ENCODE measurements around the gene NKD1. TPM values are rescaled to one million over a fixed set of nuclear protein-coding genes. Genes with fewer than 3 reads are reported as not detected.

Gene NKD1
- total and polyA plus RNA-seq, 4 donors: 2.3 to 14.1 (median 8.0) TPM

DNA sequence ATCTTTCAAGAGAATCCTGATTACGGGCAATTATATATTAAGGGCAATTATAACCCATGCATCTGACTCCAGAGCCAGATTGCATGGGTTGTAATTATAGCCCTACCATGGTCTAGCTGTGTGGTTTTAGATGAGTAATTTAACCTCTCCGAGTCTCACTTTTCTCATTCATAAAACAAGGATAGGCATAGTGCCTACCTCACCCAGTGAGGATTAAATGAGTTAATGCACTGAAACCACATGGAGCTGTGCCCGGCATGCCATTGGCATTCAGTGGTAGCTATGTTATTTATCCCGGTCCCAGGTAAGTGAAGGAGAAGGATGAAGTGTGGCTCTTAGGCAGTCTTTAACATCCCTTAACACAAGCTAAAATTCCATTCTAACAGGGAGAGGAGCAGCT is 126.6 kb downstream of the NKD1 start:
- DNase-seq: no peak
- WGBS, 2 donors: 89 to 92% methylated on average over 4 of the region's 4 CpGs

GRCh38 chr16:50675686-50676610 is 127.8 kb downstream of the NKD1 start:
- H3K36me3 ChIP-seq (ENCODE audit: control insufficient read depth in 4 of 4, insufficient read depth in 4 of 4, low read length in 4 of 4): peaks cover 0 to 14% (median 1%) of the 10 kb centered on the region in 4 donors
- H3K4me1 ChIP-seq (ENCODE audit: control insufficient read depth in 5 of 5, insufficient read depth in 5 of 5, low read length in 5 of 5): no peaks in the 10 kb centered on the region
- TF ChIP-seq CTCF (IDR thresholded peaks at IDR 0.05; ENCODE audit: control extremely low read depth, extremely low read depth): no peak
- no peak overlapping the region for H3K4me3 ChIP-seq
- DNase-seq: peak in 2 of 3 donors; percentile 45 to 46
- peak; percentile 58 for ATAC-seq (ENCODE audit: insufficient read depth, low FRiP score)
- H3K9ac ChIP-seq (ENCODE audit: insufficient read depth in 1 of 2, low read length in 2 of 2): no peak overlapping the region
- H3K9me3 ChIP-seq (ENCODE audit: control insufficient read depth in 4 of 4, insufficient read depth in 3 of 4, low read length in 3 of 4): peaks cover 2 to 20% (median 10%) of the 10 kb centered on the region in 4 donors
- no peaks in the 10 kb centered on the region for H3K27me3 ChIP-seq (ENCODE audit: control insufficient read depth in 3 of 3, insufficient read depth in 3 of 3, low read length in 2 of 3)
- peak overlapping the region in 1 of 2 donors; percentile 52 for H3K27ac ChIP-seq (ENCODE audit: low read depth in 1 of 2, low read length in 1 of 2)
- WGBS, 2 donors: 69 to 81% methylated on average over 23 of the region's 23 CpGs

More for the DNA sequence above, 126.6 kb downstream of the NKD1 start:
- Histone ChIP-seq H3K9ac (ENCODE audit: insufficient read depth in 1 of 2, low read length in 2 of 2) (no peak overlapping the region), H3K27ac (ENCODE audit: low read depth in 1 of 2, low read length in 1 of 2) (no peak overlapping the region), H3K9me3 (ENCODE audit: control insufficient read depth in 4 of 4, insufficient read depth in 3 of 4, low read length in 3 of 4) (peaks cover 2 to 20% (median 10%) of the 10 kb centered on the region in 4 donors), H3K4me1 (ENCODE audit: control insufficient read depth in 5 of 5, insufficient read depth in 5 of 5, low read length in 5 of 5) (no peaks in the 10 kb centered on the region), H3K4me3 (no peak overlapping the region), H3K27me3 (ENCODE audit: control insufficient read depth in 3 of 3, insufficient read depth in 3 of 3, low read length in 2 of 3) (no peaks in the 10 kb centered on the region), H3K36me3 (ENCODE audit: control insufficient read depth in 4 of 4, insufficient read depth in 4 of 4, low read length in 4 of 4) (peaks cover 0 to 14% (median 1%) of the 10 kb centered on the region in 4 donors)
- no peak for ATAC-seq (ENCODE audit: insufficient read depth, low FRiP score)
- no peak for TF ChIP-seq CTCF (IDR thresholded peaks at IDR 0.05; ENCODE audit: control extremely low read depth, extremely low read depth)

DNA sequence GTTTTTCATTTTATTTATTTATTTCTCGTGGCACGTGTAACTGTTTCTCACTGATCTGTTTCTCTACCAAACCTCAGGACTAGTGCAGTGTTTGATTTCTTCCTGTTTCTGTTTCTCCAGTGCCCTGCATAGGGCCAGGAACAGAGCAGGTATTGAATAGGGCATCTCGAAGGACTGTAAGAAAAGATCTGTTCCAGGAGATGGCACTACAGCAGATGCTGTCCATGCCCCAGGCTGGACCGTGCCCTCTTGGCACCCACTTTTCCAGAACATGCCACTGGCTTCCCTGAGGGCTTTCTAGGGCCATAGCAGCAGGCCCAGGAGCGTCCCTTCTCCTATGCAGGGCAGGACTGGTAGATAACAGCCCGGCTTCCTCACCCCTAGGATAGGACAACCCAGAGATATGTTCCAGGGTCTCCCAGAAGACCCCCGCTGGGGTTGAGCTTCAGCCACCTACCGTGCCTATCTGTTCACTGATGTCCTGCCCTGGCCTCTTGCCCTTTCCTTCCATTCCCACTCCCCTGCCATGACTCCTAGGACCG is 128.6 kb downstream of the NKD1 start:
- Histone ChIP-seq H3K36me3 (ENCODE audit: control insufficient read depth in 4 of 4, insufficient read depth in 4 of 4, low read length in 4 of 4) (peaks cover 0 to 10% (median 1%) of the 10 kb centered on the region in 4 donors), H3K4me1 (ENCODE audit: control insufficient read depth in 5 of 5, insufficient read depth in 5 of 5, low read length in 5 of 5) (no peaks in the 10 kb centered on the region), H3K9ac (ENCODE audit: insufficient read depth in 1 of 2, low read length in 2 of 2) (no peak overlapping the region), H3K27me3 (ENCODE audit: control insufficient read depth in 3 of 3, insufficient read depth in 3 of 3, low read length in 2 of 3) (no peaks in the 10 kb centered on the region), H3K9me3 (ENCODE audit: control insufficient read depth in 4 of 4, insufficient read depth in 3 of 4, low read length in 3 of 4) (peaks cover 0 to 18% (median 6%) of the 10 kb centered on the region in 4 donors), H3K4me3 (no peak overlapping the region), H3K27ac (ENCODE audit: low read depth in 1 of 2, low read length in 1 of 2) (no peak overlapping the region)
- WGBS, 2 donors: 80 to 87% methylated on average over 9 of the region's 9 CpGs
- DNase-seq (no peak), ATAC-seq (ENCODE audit: insufficient read depth, low FRiP score) (no peak)
- no peak for TF ChIP-seq CTCF (IDR thresholded peaks at IDR 0.05; ENCODE audit: control extremely low read depth, extremely low read depth)

Data from lung (tissue), 12 donors.